GM13976 (cell line): Measurements from ENCODE around the gene E2F4.

Experiments
- DNase-seq: peaks from one replicate; pipeline ENCODE4 v3.0.0; 2012; ENCODE audit warnings: low spot score
- in situ Hi-C: fragments of 300-500 bp; cut with MboI; formaldehyde crosslinking; loops from one replicate; pipeline ENCODE4 v1.12.0; 2022; ENCODE audit warnings: low sequenced_read_pairs, mixed read lengths, inconsistent platforms; ENCODE audit not compliant: unreplicated experiment
- TF ChIP-seq, protein P1 (sequence below): IDR thresholded peaks from 2 replicates; pipeline ENCODE4 v1.5.1; 2012; ENCODE audit warnings: borderline replicate concordance, mild to moderate bottlenecking; ENCODE audit not compliant: insufficient read depth; ENCODE audit errors: extremely low read depth, missing control alignments, control extremely low read depth

E2F4 gene

DNA sequence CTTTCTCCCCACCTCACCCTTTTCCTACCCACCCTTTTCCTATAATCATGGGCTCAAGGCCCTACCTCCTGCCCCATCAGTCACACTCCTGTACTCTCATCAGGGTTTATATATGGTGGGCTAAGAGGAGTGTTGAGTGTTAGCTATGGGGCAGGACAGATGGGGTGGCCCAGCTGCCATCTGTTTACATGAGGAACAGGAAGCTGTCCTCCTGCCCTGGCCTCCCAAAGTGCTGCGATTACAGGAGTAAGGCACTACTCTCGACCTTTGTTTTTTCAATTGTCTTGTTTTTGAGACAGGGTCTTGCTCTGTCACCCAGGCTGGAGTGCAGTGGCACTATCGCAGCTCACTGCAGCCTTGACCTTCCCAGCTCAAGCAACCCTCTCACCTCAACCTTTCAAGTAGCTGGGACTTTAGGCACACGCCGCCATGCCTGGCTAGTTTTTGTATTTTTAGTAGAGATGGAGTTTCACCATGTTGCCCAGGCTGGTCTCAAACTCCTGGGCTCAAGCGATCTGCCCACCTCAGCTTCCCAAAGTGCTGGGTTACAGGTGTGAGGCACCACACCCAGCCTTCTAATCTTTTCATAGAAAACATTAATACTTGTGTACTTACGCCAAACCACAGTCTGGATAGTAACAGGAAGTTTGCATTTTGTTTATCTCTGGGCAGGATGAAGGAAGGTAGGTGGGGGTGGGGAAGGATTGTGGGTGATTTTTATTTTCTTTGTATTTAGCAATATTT lies 33.9 kb upstream of the E2F4 start:
- no peak for DNase-seq
- TF ChIP-seq, protein P1, sequence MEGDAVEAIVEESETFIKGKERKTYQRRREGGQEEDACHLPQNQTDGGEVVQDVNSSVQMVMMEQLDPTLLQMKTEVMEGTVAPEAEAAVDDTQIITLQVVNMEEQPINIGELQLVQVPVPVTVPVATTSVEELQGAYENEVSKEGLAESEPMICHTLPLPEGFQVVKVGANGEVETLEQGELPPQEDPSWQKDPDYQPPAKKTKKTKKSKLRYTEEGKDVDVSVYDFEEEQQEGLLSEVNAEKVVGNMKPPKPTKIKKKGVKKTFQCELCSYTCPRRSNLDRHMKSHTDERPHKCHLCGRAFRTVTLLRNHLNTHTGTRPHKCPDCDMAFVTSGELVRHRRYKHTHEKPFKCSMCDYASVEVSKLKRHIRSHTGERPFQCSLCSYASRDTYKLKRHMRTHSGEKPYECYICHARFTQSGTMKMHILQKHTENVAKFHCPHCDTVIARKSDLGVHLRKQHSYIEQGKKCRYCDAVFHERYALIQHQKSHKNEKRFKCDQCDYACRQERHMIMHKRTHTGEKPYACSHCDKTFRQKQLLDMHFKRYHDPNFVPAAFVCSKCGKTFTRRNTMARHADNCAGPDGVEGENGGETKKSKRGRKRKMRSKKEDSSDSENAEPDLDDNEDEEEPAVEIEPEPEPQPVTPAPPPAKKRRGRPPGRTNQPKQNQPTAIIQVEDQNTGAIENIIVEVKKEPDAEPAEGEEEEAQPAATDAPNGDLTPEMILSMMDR = no peak
- in situ Hi-C loops = loop anchor here (25.0 kb wide), 1 partner anchor 196 kb away; the partner anchor contains the start of gene CES3

DNA sequence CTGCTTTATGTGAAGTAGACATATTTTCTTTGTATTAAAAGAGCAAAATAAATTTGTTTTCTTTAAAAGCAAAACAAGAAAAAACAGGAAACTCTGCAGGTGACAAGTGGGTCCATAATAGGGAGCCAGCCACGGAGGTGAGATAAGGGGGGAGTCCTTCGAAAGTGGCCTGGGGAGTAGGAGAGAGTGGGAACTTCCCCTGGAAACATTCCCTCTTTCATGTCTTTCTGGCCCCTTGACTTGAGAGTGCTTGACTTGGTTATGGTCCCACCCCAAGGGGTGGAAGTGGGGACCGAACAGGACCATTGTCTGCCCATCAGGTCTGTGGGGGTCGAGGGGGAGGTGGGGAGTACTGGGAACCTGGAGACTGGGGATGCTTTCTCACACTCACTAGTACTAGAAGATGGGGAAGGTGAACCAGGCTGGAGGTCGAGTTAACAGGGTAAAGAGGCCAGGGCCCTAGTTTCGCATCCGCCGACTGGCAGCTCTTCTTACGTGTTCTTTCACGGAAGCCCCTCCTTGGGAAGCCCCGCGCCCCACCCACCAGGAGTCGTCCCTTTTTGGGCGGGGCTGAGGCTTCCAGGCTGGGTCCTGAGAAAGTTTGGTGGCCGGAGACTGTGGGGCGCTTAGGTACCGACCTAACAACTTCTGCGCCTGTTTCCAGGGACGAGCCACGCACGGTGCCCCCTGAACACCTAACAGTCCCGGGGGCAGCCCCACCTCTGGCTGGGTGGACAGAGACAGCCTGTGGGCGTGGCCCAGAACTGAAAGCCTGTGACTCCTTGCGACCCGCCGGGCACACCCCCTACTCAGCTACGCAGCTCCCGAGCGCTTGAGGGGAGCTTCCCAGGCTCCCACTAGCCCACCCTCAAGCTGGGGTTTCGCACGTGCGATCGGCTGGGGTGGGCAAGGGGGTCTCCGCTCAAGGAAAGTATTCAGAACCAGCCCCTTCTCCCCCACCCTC lies 33.0 kb upstream of the E2F4 start:
- in situ Hi-C loops = loop anchor here (25.0 kb wide), 1 partner anchor 197 kb away; the partner anchor contains the start of gene CES3
- TF ChIP-seq, protein P1 = no peak
- DNase-seq = peak; percentile 84

DNA sequence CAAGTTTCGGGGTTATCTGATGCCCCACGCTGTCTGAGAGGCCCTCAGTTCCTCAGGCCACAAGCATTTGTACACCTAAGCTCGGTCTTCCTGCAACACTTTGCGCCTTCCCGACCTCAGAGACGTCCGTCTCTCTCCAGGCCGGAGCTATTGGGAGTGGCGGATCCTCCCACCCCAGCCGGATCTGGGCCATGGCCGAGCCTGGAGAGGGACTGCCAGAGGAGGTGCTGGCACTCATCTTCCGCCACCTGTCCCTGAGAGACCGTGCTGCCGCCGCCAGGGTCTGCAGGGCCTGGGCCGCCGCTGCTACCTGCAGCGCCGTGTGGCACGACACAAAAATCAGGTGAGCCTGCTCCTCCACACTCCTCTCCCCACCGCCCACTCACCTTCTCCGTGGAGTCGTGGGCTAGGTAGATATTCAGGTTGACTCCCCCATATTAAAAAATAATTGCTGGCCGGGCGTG lies 30.3 kb upstream of the E2F4 start:
- TF ChIP-seq, protein P1 = no peak
- no peak for DNase-seq
- in situ Hi-C loops = loop anchor here (25.0 kb wide), 1 partner anchor 199 kb away; the partner anchor contains the start of gene CES3

DNA sequence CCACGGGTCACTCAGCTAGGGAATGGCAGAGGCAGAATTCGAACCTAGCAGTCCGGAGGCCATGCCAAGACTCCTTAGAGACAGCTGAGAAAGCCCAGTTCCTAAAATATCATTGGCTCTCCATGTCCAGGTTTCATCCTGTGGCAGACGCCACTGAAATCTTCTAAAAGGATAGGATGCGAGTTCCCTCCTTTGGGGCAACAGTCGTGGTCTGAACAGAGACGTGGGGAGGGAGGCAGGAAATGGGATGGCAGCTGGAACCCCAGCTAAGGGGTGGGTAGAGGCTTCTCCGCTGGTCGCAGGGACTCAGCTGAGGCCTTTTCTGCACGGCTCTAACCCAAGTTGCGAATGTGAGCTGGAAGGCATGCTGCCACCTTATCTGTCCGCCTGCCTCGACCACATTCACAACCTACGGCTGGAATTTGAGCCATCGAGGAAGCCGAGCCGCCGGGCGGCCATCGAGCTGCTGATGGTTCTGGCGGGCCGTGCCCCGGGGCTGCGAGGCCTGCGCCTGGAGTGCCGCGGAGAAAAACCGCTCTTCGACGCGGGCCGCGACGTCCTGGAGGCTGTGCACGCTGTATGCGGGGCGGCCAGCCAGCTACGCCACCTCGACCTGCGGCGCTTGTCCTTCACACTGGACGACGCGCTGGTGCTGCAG lies 29.3 kb upstream of the E2F4 start:
- in situ Hi-C loops = loop anchor here (25.0 kb wide), 1 partner anchor 200 kb away; the partner anchor contains the start of gene CES3
- TF ChIP-seq, protein P1 = no peak
- no peak for DNase-seq

DNA sequence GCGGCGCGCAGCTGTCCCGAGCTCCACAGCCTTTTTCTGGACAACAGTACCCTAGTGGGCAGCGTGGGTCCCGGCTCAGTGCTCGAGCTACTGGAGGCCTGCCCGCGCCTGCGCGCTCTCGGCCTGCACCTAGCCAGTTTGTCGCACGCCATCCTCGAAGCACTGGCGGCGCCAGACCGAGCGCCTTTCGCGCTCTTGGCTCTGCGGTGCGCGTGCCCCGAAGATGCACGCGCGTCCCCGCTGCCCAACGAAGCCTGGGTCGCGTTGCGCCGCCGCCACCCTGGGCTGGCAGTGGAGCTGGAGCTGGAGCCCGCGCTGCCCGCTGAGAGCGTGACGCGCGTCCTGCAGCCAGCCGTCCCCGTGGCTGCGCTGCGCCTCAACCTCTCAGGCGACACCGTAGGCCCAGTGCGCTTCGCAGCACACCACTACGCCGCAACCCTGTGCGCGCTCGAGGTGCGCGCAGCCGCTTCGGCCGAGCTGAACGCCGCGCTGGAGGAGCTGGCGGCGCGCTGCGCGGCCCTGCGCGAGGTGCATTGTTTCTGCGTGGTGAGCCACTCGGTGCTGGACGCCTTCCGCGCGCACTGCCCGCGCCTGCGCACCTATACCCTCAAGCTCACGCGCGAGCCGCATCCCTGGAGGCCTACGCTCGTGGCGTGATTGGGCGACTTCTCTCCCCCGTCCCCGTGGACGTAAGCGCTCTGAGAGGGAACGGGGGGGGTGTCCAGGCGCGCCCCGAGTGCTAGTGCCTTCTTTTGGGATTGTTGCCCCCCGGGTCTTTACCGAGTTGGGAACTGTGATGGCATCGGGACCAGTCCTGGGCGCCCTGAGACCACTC lies 28.6 kb upstream of the E2F4 start:
- DNase-seq = no peak
- in situ Hi-C loops = loop anchor here (25.0 kb wide), 1 partner anchor 201 kb away; the partner anchor contains the start of gene CES3
- TF ChIP-seq, protein P1 = no peak
